ENCODE results near the gene TNFRSF18.

DNA sequence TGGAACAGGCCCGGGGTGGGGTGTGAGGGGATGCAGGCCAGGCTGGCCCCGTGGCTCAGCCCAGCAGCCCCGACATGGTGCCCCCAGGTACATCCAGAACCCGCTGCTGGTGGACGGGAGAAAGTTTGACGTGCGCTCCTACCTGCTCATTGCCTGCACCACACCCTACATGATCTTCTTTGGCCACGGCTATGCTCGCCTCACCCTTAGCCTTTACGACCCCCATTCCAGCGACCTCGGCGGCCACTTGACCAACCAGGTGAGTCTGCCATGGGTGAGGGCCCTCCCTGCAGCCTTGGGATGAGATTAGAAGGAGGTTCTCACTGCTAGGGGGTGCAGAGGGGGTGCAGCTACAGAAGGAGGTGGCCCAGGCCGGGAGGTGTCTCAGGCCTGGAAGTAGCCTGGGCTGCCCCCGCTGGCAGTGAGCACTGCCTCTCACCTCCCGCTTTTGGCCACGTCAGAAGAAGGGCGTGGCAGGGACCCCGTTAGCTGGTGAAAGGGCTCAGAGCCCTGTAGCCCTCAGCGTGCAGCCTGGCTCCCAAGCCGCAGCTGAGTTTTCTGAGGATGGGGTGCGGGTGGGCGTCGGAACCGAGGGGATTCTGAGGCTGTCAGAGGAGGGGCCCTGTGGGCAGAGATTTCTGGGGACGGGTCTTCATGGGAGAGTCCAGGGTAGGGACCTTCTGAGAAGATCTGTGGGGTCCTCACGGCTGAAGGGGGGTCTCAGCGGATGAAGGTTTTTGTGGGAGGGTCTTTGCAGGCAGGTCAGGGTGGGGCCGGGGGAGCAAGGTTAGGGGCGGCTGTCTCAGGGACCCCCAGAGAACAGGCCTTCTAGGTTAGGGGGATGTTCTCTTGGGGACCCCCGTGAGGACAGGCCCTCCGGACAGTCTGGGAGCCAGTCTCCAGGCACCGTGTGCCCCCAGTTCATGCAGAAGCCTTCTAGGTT, 22.3 kb downstream of the TNFRSF18 start:
- no peak for TF ChIP-seq EZH2phosphoT487 (IDR thresholded peaks at IDR 0.05; ENCODE audit: borderline replicate concordance, low read depth, low read length)
- TF ChIP-seq, protein P1, sequence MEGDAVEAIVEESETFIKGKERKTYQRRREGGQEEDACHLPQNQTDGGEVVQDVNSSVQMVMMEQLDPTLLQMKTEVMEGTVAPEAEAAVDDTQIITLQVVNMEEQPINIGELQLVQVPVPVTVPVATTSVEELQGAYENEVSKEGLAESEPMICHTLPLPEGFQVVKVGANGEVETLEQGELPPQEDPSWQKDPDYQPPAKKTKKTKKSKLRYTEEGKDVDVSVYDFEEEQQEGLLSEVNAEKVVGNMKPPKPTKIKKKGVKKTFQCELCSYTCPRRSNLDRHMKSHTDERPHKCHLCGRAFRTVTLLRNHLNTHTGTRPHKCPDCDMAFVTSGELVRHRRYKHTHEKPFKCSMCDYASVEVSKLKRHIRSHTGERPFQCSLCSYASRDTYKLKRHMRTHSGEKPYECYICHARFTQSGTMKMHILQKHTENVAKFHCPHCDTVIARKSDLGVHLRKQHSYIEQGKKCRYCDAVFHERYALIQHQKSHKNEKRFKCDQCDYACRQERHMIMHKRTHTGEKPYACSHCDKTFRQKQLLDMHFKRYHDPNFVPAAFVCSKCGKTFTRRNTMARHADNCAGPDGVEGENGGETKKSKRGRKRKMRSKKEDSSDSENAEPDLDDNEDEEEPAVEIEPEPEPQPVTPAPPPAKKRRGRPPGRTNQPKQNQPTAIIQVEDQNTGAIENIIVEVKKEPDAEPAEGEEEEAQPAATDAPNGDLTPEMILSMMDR (conservative IDR thresholded peaks at IDR 0.05; ENCODE audit: low read length) = no peak

All from OCI-LY7 (cell line).